Measurements from ENCODE around the gene TRIM40.

The TRIM40 gene

GRCh38 chr6:30195951-30196350 is 60.0 kb downstream of the TRIM40 start:
- DNase-seq (ENCODE audit: extremely low spot score): no peak
- no peak for TF ChIP-seq CTCF (IDR thresholded peaks at IDR 0.05; ENCODE audit: control extremely low read depth, extremely low read depth, low read depth, missing control alignments)
- ChIA-PET CTCF (no interaction called here), POLR2A (no interaction called here)

DNA sequence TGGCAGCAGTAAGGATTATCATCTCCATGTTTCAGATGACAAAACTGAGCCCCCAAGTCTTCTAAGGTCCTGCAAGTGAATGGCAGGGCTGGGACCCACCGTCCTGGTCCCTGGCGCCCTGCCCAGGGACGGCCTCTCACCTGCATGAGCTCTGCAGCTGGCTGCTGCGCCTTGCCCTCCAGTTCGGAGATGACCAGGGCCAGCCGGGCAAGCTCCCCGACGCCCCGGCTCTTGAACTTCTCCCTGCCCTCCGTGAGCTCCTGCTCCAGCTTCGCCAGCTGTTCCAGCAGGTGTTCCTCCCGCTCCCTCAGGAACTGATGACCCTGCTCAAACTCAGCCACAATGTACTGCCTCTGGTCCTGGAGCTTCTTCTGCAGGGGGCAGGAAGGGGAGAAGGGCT is 60.4 kb downstream of the TRIM40 start:
- no peak for TF ChIP-seq CTCF (IDR thresholded peaks at IDR 0.05; ENCODE audit: control extremely low read depth, extremely low read depth, low read depth, missing control alignments)
- ChIA-PET CTCF (no interaction called here), POLR2A (no interaction called here)
- no peak for DNase-seq (ENCODE audit: extremely low spot score)
